ENCODE data around the gene TRAF3. TPM values are rescaled to one million over a fixed set of nuclear protein-coding genes. Genes with fewer than 3 reads are reported as not detected.

Gene TRAF3
- total and polyA plus RNA-seq, 10 donors: 11.1 to 61.5 (median 39.1) TPM

DNA sequence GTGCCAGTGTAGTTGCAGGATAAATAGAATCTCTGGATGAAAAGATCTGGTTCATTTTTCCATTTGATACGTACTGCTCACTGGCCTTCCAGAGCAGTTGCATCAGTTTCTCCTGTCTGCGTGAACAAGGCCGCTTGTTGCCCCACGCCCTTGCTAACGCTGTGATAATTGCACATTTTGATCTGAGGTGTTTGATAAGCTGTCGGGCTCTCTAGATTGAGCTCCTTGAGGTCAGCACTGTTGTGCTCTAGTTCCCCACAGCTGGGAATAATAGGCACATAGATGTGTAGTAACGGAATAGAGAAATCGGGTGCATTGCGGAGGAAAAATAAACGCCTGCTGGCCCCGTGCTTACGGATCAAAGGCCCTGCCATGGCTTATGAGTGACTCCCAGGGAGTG, 42.8 kb upstream of the TRAF3 start:
- intact Hi-C loops (cut with DNase I; ENCODE audit: low total_unique reads): no loop called here
- DNase-seq: no peak

DNA sequence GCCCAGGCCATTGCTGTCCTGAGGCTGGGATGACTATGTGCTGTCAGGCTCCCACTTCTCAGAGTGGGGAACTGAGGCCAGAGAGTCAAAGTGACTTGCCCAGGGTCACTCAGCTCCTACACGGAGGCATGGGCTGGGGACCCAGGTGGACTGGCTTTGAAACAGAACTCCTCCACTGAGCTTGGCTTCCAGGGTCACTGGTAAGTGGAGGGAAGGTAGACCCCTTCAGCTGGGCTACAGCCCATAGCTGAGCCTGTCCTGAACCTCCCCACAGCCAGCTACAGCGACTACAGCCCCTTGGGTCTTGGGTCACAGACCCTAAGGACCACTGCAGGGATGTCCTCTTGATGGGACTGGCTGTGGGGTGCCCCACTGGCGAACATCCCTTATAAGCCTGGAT, 40.3 kb upstream of the TRAF3 start:
- peaks cover 7 to 22% (median 17%) of the 10 kb centered on the region in 8 donors for H3K9me3 ChIP-seq
- H3K27ac ChIP-seq: no peak overlapping the region
- H3K27me3 ChIP-seq (replicated peaks in 1 of 7): no peaks in the 10 kb centered on the region
- DNase-seq: peak; percentile 41
- H3K4me1 ChIP-seq: no peaks in the 10 kb centered on the region
- TF ChIP-seq POLR2AphosphoS5 (IDR thresholded peaks at IDR 0.05) (no peak), POLR2A (IDR thresholded peaks at IDR 0.05) (no peak)
- TF ChIP-seq, protein P1, sequence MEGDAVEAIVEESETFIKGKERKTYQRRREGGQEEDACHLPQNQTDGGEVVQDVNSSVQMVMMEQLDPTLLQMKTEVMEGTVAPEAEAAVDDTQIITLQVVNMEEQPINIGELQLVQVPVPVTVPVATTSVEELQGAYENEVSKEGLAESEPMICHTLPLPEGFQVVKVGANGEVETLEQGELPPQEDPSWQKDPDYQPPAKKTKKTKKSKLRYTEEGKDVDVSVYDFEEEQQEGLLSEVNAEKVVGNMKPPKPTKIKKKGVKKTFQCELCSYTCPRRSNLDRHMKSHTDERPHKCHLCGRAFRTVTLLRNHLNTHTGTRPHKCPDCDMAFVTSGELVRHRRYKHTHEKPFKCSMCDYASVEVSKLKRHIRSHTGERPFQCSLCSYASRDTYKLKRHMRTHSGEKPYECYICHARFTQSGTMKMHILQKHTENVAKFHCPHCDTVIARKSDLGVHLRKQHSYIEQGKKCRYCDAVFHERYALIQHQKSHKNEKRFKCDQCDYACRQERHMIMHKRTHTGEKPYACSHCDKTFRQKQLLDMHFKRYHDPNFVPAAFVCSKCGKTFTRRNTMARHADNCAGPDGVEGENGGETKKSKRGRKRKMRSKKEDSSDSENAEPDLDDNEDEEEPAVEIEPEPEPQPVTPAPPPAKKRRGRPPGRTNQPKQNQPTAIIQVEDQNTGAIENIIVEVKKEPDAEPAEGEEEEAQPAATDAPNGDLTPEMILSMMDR (IDR thresholded peaks at IDR 0.05 in 8 of 11, conservative IDR thresholded peaks at IDR 0.05 in 3 of 11): no peak
- H3K36me3 ChIP-seq: peaks cover 0 to 64% (median 2%) of the 10 kb centered on the region in 6 donors
- 91 to 100% (median 98%) methylated on average over 2 to 3 of the region's 3 CpGs for WGBS, 5 donors
- H3K4me3 ChIP-seq: no peak overlapping the region
- intact Hi-C loops (cut with DNase I; ENCODE audit: low total_unique reads): no loop called here

More for the DNA sequence above, 42.8 kb upstream of the TRAF3 start:
- Histone ChIP-seq H3K4me3 (no peak overlapping the region), H3K4me1 (no peaks in the 10 kb centered on the region), H3K36me3 (peaks cover 0 to 90% (median 3%) of the 10 kb centered on the region in 6 donors), H3K27me3 (replicated peaks in 1 of 7) (no peaks in the 10 kb centered on the region), H3K9me3 (no peaks in the 10 kb centered on the region), H3K27ac (no peak overlapping the region)
- TF ChIP-seq POLR2AphosphoS5 (IDR thresholded peaks at IDR 0.05): no peak
- TF ChIP-seq, protein P1 (IDR thresholded peaks at IDR 0.05 in 8 of 11, conservative IDR thresholded peaks at IDR 0.05 in 3 of 11): no peak
- no peak for TF ChIP-seq POLR2A (IDR thresholded peaks at IDR 0.05)
- 93 to 97% (median 96%) methylated on average over 12 of the region's 12 CpGs for WGBS, 5 donors

DNA sequence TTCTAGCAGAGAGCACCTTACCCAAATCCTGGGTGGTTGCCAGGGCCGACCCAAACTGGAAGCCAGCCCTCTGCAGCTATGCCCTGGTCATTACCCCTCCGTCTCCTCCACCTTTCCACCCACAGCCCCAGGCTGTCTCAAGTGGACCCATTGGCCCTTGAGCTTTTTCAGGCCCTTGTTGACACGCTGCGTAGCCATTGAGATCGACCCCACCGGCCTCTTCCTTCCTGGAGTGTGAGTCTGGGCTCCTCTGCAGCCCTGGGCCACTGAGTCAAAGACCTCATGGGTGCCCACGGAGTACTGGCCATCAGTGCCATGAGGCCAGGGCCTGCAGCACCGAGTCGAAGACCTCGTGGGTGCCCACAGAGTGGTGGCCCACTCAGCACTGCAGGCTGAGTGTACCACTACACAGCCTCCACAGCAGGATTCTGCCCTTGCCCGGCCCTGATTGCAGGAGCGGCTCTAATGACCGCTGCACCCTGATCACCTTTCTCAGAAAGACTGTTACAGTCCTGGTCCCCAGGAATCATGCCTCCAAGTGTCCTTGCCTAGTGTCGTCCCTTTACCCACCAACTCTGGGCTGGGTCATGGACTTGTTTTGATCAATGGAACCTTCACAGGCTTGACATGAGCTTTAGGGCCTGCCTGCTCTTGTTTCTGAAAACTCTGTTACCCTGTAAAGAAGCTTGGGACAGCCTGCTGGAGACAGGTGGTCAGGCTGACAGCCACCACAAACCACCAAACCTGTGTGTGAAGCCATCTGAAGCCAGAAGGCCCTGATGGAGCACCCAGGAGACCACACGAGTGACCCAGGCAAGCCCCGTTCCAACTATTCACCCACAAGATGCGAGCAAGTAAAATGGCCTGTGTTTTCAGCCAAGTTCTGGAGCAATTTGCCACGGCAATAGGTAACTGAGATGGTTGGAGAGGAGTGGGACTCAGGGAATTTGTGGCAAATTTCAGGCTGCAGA, 39.6 kb upstream of the TRAF3 start:
- intact Hi-C loops (cut with DNase I; ENCODE audit: low total_unique reads): no loop called here

More for the DNA sequence above, 39.6 kb upstream of the TRAF3 start:
- peaks cover 0 to 57% (median 2%) of the 10 kb centered on the region in 6 donors for H3K36me3 ChIP-seq
- 91 to 96% (median 94%) methylated on average over 16 to 18 of the region's 18 CpGs for WGBS, 5 donors
- H3K27ac ChIP-seq: no peak overlapping the region
- DNase-seq: peak; percentile 59
- H3K9me3 ChIP-seq: peaks cover 7 to 29% (median 23%) of the 10 kb centered on the region in 8 donors
- no peaks in the 10 kb centered on the region for H3K27me3 ChIP-seq (replicated peaks in 1 of 7)
- no peaks in the 10 kb centered on the region for H3K4me1 ChIP-seq
- TF ChIP-seq, protein P1 (IDR thresholded peaks at IDR 0.05 in 8 of 11, conservative IDR thresholded peaks at IDR 0.05 in 3 of 11): no peak
- TF ChIP-seq POLR2AphosphoS5 (IDR thresholded peaks at IDR 0.05): peak in 1 of 3 donors; percentile 35
- H3K4me3 ChIP-seq: no peak overlapping the region

Measured in spleen (tissue), 11 donors.